Measurements from ENCODE around the gene NSMF.

Gene NSMF

DNA sequence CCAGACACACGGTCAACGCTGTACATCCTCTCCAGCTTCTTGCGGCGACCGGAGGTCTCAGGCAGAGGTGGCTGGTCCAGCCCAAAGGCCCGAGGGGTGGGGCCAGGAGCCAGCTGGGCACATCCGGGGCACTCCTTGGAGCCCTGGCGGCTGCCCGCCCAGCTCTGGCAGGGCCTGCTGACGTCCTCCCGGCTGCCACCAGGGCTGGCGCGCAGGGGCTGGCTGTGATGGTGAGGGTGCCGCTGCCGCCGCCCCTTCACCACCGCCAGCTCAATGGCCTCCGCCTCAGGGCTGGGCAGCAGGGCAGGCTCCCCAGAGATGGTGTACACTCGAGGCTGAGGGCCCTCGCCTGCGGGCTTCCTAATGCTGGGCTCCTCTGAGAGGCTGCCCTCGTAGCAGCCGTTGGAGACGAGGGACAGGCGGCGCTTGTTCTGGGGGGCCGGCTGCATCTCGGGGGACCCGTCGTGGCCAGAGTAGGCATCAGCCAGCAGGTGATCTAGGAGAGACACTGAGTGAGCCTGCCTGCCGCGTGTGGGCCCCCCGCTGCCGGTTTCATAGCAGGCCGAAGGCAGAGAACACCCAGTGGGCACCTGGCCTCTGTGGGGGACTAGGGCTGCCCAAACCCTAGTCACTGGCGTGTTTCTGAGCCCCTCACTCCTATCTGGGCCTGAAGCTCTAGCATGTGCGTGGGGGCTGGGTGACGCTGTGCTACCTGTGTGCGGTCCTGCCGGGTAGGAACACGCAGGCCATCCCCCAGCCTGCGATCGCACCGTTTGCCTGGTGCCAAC is 1.5 kb downstream of the NSMF start:
- no peak for DNase-seq

DNA sequence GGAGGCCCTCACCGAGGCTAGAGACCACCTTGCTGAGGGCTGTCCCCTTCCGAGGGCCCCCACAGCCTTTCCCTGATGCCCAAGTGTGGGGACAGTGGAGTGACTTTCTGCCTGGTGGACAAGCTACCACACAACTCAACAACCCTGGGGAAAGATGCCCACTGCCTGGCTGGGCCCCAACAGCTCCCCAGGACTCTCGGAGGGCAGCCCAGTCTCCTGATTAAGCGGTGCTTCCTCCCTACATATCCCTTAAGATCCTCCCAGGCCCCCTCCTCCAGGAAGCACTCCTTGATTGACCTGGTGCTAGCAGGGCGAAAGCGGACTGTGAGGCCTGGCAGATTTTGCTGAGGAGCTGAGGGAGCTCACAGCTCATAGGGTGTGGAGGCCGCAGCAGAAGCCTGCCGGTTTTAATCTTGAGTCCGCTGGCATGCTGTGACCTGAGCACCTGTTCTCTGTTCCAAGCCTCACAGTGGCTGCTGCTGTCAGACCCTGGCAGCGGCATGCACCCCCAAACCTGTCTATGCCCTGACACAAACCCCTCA is 2.2 kb downstream of the NSMF start:
- DNase-seq: no peak

DNA sequence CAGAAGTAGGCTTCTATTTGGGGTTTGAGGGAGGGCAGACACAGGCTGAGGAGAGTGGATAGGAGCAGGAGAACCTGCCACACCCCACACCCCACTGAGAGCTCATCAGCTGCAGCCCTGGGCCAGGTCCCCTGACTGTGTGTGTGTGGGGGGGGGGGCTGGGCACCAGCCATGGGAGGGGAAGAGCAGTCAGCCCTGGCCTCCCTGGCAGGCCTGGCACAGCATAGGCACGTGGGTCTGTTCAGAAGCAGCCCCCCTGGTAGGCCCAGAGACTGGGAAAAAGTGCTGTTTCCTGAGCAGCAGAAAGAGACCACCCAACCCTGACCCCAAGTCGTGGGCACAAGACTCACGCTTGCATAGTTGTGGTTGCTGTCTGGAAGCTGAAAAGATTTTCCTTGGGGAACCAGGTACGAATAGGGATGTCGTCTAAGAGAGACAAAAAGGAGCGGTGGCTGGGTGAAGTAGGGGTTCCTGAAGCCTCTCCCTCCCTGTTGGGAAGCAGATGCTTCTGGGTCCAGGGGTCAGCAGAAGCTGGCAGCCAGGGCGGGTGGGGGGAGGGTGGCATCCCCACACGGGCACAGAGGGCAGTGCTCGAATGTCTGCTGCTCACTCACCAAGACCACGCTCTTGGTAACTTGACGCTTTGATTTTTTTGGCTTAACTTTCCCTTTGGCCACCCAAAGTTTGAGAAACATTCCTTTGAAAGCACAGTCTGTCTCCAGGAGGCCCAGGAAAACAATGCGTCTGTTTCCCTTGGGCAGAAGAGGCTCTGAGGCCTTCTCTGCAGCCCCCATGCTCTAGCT is 2.9 kb downstream of the NSMF start:
- no peak for DNase-seq

DNA sequence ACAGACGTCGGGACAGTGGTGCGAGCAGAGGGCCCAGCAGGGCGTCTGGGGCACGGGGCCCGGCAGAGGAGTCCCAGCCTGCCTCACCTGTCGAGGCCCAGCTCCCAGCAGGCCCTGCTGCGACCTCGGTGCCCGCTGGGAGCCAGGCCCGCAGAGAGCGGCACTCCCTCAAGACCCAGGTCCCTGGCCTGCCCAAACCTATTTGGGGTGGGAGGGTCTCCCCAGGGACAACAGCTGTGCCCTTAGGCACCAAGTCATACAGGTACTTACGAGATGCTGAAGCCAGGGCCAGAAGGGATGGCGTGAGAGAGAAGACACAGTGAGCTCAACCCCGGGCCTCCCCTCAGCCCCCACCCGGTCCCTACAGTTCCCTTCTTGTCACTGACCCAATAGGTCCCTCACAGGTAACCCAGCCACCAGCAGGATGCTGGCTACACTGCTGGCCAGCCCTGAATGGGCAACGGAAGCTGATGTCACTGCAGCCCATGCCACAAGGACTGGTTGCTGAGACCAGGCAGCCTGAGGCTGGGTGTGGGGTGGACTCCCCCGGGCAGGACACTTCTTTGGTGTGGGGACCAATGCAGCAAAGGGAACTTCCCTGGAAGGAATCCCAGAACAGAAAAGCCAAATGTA is 3.7 kb downstream of the NSMF start:
- DNase-seq: no peak

DNA sequence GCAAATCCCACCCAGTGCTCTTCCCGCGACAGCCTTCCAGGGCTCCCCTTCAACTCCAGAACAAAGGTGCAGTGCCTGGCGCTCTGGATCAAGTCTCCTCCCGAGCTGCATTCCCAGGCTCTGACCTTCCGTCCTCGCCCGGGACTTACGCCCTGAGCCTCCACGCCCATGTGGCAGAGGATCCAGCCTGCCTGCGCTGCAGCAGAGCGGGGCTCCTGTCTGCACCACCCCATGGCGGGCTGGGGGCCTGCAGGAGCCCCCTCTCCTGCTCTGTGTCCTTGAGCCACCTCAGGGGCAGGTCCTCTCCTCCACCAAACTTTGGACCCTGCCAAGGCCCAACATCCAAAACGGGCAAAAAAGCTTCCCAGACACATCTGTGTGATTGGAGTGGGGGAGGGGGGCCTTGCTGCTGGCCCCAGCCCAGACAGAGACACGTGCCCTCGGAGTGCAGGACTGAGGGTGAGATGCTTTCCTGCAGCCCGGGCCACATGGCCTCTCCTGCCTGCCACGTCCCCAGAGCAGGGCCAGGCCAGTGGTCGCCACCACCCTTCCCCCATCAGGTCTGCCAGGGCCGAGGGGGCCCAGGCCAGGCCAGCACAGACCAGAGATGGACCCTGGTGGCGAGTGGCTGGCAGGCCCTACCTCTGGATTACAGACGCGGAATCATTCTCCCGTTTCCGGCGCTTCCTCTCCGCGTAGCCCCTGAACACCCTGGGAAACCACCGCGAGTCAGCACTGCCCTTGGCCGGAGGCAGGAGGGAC is 4.4 kb downstream of the NSMF start:
- peak in 1 of 2 experiments; percentile 1 for DNase-seq

DNA sequence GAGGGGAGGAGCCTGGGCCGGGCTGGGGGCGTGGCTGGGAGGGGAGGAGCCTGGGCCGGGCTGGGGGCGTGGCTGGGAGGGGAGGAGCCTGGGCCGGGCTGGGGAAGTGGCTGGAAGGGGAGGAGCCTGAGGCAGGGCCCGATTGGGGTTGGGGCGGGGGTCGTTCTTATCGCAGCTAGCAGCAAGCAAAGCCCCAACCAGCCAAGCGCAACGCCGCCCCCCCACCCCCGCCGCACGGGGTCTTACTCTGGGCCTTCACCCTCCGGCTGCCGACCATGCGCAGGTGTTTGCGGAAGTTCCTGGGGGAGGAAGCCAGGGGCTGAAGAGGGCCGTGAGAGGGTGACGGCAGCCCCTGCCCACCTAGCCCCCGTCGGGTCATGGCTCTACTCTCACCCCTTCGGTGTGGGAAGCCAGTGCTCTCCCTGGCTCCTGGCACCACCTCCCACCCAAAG is 5.0 kb downstream of the NSMF start:
- DNase-seq: peak in 1 of 2 experiments; percentile 30

DNA sequence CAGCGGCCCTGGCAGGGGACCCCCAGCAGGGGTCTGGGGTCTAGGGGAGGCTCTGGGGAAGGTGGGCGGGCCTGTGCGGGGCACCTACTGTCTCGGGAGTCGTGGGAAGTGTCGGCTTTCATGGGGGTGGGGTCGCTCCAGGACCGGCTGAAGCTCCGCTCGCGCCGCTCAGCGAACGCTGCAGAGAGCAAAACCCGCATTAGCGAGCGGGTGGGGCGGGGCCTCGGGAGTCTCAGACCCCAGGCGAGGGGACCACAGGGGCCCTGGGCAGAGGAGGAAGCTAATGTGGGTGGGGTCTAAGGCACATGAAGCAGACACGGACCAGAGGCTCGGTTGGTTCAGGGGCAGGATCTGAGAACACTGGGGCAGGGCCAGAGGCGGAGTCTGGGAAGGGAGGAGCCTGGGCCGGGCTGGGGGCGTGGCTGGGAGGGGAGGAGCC is 5.5 kb downstream of the NSMF start:
- DNase-seq: peak; percentile 57 to 59

DNA sequence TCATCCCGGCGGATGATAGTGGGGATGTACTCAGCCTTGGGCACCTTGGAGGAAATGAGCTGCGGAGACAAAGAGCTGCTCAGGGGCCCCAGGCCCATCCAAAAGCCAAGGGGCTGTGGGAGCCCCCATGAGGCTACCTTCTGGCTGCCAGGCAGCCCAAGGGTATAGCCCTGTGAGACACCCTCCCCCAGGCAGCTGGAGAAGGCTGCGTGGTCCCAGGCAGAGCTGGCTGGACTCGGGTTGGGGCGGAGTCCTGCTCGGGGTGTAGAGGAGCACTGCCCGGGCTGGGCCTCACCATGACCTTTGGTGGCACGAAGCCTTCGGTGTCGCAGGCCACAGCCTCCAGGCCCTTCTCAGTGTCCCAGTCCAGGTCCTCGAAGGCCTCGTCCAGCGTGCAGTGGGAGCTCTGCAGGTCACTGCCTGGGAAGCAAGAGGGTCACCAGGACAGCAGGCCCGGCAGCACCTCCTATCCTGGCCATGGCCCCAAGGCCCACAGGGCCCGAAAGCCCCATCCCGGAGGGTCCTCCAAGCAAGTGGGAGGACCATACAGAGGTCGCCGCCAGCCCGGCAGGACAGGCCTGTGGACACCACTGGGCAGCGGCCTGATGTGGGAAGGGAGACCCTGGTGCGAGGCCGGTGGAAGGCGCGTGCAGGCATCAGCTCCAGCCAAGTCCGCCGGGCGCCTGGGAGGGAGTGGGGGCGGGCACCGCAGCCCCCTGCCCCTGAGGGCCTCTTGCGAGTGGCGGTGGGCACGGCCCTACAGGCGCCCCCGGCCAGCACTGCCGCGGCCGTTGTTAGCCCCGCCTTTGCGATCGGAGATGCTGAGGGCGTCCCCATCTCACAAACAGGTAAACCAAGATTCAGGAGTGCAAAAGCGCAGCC is 6.1 kb downstream of the NSMF start:
- peak in 1 of 2 experiments; percentile 3 for DNase-seq

DNA sequence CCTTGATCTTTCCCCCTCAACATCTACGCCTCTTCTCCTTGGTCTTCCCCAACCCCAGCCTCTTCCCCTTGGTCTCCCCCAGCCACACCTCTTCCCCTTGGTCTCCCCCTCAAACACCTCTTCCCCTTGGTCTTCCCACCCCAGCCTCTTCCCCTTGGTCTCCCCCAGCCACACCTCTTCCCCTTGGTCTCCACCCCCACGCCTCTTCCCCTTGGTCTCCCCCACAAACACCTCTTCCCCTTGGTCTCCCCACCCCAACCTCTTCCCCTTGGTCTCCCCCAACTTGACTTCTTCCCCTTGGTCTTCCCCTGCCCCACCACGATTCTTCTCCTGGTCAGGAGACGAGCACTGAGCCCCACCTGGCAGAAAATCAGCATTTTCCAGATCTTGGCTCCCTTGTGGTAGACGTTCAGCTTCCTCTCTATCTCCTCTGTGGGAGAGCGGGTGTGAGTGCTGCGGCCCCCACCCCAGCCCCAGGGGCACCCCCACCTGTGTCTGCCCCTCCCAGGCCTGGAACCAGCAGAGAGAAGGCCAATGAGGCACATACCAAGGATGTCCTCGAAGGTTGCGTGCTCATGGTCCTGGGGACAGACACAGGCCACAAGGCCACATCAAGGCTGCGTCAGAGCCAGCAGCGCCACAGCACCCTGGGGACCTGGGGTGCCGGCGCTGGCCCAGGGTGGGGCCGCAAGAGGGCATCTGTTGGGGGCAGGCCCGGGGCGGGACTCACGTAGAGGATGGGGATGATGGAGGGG is 7.0 kb downstream of the NSMF start:
- DNase-seq: no peak

DNA sequence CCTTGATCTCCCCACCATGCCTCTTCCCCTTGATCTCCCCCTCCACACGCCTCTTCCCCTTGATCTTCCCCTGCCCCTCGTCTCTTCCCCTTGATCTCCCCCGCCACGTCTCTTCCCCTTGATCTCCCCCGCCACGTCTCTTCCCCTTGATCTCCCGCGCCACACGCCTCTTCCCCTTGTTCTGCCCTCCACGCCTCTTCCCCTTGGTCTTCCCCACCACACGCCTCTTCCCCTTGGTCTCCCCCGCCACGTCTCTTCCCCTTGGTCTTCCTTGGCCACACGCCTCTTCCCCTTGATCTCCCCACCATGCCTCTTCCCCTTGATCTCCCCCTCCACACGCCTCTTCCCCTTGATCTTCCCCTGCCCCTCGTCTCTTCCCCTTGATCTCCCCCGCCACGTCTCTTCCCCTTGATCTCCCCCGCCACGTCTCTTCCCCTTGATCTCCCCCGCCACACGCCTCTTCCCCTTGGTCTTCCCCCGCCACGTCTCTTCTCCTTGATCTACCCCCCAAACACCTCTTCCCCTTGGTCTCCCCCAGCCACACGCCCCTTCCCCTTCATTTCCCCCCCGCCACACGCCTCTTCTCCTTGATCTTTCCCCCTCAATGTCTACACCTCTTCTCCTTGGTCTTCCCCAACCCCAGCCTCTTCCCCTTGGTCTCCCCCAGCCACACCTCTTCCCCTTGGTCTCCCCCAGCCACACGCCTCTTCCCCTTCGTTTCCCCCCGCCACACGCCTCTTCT is 7.7 kb downstream of the NSMF start:
- DNase-seq: peak in 1 of 2 experiments; percentile 40

DNA sequence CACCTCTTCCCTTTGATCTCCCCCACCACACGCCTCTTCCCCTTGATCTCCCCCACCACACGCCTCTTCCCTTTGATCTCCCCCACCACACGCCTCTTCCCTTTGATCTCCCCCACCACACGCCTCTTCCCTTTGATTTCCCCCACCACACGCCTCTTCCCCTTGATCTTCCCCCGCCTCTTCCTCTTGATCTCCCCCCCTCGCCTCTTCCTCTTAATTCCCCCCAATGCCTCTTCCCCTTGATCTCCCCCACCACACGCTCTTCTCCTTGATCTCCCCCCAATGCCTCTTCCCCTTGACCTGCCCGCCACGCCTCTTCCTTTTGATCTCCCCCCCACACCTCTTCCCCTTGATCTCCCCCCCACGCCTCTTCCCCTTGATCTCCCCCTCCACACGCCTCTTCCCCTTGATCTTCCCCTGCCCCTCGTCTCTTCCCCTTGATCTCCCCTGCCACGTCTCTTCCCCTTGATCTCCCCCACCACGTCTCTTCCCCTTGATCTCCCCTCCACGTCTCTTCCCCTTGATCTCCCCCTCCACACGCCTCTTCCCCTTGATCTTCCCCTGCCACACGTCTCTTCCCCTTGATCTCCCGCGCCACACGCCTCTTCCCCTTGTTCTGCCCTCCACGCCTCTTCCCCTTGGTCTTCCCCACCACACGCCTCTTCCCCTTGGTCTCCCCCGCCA is 8.5 kb downstream of the NSMF start:
- DNase-seq: peak in 1 of 2 experiments; percentile 60

DNA sequence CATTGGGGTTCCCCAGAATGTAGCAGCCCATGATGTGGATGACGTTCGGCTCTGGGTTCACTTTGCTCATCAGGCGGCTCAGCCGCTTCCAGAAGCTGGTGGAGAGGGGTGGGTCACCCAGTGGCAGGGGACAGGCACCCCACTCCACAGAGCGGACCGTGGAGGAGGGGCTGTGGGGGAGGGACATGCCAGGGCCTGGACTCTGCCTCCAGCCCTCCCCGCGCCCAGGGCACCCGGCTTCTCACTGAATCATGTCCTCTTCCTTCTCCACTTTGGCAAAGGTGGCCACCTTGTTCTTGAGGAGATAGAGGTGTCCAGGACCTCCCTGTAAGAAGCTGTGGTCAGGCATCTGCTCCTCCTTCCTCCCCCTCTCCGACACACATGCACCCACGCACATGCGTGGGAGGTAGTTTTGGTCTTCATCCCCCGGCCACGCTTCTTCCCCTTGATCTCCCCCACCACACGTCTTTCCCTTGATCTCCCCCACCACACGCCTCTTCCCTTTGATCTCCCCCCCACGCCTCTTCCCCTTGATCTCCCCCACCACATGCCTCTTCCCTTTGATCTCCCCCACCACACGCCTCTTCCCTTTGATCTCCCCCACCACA is 9.1 kb downstream of the NSMF start:
- DNase-seq: peak in 1 of 2 experiments; percentile 79

DNA sequence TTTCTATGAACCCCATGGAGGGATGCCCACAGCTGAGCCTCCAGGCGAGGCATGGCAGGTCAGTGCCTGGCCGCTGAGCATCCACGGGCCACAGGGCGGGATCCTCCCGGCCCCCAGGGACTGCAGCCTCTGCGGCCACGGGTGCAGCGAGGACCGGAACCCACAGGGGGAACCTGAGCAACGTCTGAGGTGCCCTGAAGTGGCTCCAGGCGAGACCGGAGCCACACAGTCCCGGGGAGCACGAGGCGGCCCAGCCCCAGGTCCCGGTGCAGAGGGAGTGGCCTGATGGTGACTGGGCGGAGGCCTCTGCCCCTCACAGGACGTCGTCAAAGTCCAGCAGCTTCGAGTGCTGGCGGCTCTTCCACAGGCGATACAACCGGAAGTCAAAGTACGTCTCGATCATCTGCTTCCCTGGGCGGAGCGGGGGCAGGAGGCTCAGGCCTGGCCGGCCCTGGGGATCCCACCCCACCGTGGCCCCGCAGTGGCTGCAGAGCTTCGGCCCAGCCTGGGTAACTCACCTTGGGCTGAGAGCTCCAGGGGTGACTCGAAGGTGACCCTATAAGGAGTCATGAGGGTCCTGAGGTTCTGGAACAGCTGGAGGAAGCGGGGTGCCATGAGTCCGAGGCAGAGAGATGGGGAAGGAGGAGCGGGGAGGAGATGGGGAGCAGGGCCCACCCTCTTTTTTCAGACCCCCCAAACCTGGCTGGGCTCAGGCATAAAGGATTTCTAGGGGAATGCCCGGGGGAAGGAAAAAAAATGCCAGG is 9.9 kb downstream of the NSMF start:
- DNase-seq: no peak

DNA sequence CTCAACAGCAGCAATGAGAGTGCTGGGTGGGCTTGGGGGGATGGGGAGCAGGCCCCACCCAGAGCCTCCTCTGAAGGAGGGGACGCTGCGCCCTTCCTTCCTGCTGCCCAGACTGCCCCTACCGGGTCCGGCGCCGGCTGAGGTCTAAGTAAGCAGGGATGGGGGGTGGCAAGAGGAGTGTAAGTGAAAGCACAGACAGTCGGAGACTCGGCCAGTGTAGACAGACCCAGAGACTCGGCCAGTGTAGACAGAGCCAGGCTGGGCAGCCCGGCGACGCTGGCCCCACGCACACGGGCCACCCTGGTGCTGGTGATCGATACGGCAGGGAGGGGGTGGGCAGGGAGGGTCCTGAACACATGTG is 10.6 kb downstream of the NSMF start:
- no peak for DNase-seq

DNA sequence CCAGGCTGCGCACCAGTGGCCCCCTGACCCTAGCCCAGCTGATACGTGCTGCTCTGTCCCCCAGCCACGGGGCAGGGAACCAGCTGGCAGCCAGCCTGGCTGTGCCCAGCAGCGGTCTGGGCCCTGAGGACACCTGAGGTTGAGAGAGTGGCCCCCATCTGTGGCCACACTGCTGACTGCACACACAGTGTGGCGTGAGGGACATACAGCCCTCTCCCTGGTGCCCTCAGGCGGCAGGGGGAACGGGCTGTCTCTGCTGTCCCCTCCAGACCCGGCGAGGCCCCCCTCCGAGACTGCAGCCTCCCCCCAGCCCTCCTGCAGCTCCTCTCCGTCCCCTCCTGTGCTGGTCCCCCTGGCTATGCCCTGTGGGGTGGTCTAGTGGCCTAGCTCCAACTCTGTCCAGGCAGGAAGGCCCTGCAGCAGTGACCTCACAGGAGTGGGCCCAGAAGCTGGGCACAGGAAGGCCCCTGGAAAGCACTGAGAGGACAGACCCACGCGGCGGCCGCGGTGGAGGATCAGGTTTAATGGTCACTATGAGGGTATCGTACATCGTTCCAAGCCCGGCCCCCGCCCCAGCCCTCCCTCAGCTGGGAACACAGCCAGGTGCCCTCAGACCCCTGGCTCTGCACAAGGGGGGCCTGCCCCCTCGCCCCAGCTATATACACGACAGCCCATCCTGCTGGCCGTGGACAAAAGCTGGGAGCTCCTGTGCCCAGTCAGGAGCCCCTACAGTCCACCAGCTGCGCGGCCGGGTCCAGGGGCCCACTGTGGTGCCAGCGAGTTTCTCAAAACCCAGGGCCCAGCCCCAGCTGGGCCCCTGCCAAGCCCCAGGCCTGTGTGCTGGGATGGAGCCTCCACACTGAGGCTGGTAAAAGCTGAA is 11.2 kb downstream of the NSMF start:
- no peak for DNase-seq

DNA sequence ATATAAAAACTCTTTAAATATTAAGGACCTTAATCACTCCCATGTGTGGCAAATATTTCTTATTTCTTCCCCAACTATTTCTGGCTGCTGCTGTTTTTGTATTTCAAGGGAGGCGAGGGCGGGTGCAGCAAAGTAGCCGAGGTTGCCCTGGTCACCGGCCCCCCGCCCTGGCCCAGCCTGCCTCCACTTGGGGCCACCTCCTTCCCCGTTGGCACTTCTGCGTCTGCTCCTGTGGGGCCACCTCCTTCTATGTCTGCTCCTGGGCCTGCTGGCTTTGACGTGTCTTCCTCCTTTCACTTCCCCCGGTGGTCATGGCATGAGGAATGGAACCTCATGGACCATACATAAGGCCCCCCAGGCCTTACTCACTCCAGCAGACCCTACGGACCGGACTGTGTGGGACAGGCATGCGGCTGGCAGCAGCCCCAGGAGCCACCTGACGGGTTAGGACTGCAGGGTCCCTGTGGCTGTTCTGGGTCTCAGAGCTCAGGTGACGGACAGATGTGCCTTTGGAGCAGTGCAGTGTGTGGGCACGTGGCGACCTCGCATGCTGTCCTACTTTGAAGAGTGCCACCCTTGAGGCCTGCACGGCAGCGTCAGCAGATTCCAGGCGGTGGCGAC is 12.2 kb downstream of the NSMF start:
- DNase-seq: no peak
